Activated CD8-positive, alpha-beta T cell treated with anti-CD3 and anti-CD28 coated beads for 36 hours (primary cell): ENCODE measurements around the gene LIN28A. TPM values are rescaled to one million over a fixed set of nuclear protein-coding genes. Genes with fewer than 3 reads are reported as not detected.
A peak's percentile ranks its signal among the peaks of the same experiment; 100 is the strongest.
"Not testable (repeated sequence)": the region's sequence is repeated elsewhere in the genome, so short reads cannot be mapped to it uniquely, and the experiment has no call there.

Experiments
- ATAC-seq: fragments of 200-7000 bp; cut with Tn5 transposase; one replicate; pipeline ENCODE4 v1.10.0; 2021; ENCODE audit warnings: mild to moderate bottlenecking, moderate library complexity
- CTCF ChIA-PET: fragments of 350-600 bp; sonication (Branson Sonifier 250); formaldehyde crosslinking; loops from one replicate; lab custom pipeline; 2021; ENCODE audit warnings: antibody characterized with exemption; lab: Charles Lee
- POLR2A ChIA-PET: fragments of 350-600 bp; sonication (Branson Sonifier 250); formaldehyde crosslinking; loops from one replicate; lab custom pipeline; 2021; ENCODE audit warnings: antibody characterized with exemption; lab: Charles Lee
- DNase-seq: peaks from one replicate; pipeline ENCODE4 v3.0.0-alpha.2; 2020
- H3K27ac Mint-ChIP-seq: one replicate; pipeline ENCODE4 v1.8.0; 2021; ENCODE audit warnings: mild to moderate bottlenecking, mixed read lengths
- H3K27me3 Mint-ChIP-seq: one replicate; pipeline ENCODE4 v1.8.0; 2021; ENCODE audit warnings: mixed read lengths
- H3K36me3 Mint-ChIP-seq: one replicate; pipeline ENCODE4 v1.8.0; 2021; ENCODE audit warnings: low read depth, mixed read lengths
- H3K4me1 Mint-ChIP-seq: one replicate; pipeline ENCODE4 v1.8.0; 2021; ENCODE audit warnings: low read depth, mixed read lengths
- H3K4me3 Mint-ChIP-seq: one replicate; pipeline ENCODE4 v1.8.0; 2021; ENCODE audit warnings: mild to moderate bottlenecking, moderate library complexity, mixed read lengths
- H3K9me3 Mint-ChIP-seq: one replicate; pipeline ENCODE4 v1.8.0; 2021; ENCODE audit warnings: mixed read lengths
- CTCF ChIP-seq: fragments of 200-600 bp; IDR thresholded peaks from one replicate; pipeline ENCODE4 v1.8.0; 2022; ENCODE audit warnings: antibody characterized with exemption, mild to moderate bottlenecking
- intact Hi-C: fragments of 100-400 bp; cut with micrococcal nuclease; formaldehyde crosslinking; loops from one replicate; pipeline ENCODE4 v1.10.0; 2022
- total RNA-seq, 2 experiments: library from RNA; stranded (reverse); gene quantifications; one replicate each; pipeline ENCODE4 v1.2.3, GENCODE V29; 2021

The LIN28A gene
- total RNA-seq, 2 experiments from 2014 or later, result not detected

GRCh38 chr1:26384076-26384475 lies 26.5 kb upstream of the LIN28A start:
- CTCF ChIA-PET, result no interaction called here

DNA sequence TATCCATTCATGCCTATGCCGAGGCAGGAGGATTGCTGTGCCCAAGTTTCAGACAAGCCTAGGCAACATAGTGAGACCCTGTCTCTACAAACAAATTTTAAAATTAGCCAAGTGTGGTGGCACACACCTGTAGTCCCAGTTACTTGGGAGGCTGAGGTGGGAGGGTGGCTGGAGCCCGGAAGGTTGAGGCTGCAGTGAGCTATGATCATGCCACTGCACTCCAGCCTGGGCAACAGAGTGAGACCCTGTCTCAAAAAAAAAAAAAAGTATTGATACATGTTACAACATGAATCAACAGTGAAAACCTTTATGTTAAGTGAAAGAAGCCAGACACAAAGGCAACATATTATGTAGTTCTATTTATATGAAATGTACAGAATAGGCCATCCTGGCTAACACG lies 25.6 kb upstream of the LIN28A start:
- CTCF ChIA-PET, result interaction anchor here (3.6 kb wide), 1 partner anchor 11 kb away, joined by 12 read pairs; no protein-coding TSS in a partner anchor
- POLR2A ChIA-PET, H3K27ac Mint-ChIP-seq, H3K4me3 Mint-ChIP-seq, H3K27me3 Mint-ChIP-seq, ATAC-seq, DNase-seq, H3K36me3 Mint-ChIP-seq, H3K9me3 Mint-ChIP-seq: not testable (repeated sequence)
- intact Hi-C loops, result loop anchor here (5.0 kb wide), 1 partner anchor 108 kb away; no protein-coding TSS in a partner anchor
- peaks cover 45% of the 10 kb centered on the region for H3K4me1 Mint-ChIP-seq

More at GRCh38 chr1:26384076-26384475, 26.5 kb upstream of the LIN28A start:
- peaks cover 39% of the 10 kb centered on the region for H3K4me1 Mint-ChIP-seq
- no peaks in the 10 kb centered on the region for H3K36me3 Mint-ChIP-seq
- H3K9me3 Mint-ChIP-seq, result no peaks in the 10 kb centered on the region
- no peaks in the 10 kb centered on the region for H3K27me3 Mint-ChIP-seq
- POLR2A ChIA-PET, result no interaction called here
- no peak for TF ChIP-seq CTCF
- intact Hi-C loops, result no loop called here
- ATAC-seq, result peak; percentile 35
- H3K27ac Mint-ChIP-seq, result no peak overlapping the region
- H3K4me3 Mint-ChIP-seq, result peak overlapping the region; percentile 1
- no peak for DNase-seq

DNA sequence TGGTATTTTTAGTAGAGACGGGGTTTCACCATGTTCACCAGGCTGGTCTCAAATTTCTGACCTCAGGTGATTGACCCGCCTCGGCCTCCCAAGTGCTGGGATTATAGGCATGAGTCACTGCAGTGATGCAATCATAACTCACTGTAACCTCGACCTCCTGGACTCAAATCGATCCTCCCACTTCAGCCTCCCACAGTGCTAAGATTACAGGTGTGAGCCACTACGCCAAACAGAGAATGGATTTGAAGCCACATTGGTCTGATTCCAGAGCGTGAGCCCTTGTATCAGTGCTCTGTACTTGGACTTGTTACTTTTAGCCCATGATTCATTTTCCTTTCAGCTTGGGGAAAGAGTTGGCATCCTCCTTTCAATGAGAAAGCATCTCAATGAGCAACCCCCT lies 23.2 kb upstream of the LIN28A start:
- H3K9me3 Mint-ChIP-seq, result no peaks in the 10 kb centered on the region
- H3K27ac Mint-ChIP-seq, result no peak overlapping the region
- H3K4me3 Mint-ChIP-seq, result no peak overlapping the region
- intact Hi-C loops, result loop anchor here (5.0 kb wide), 1 partner anchor 110 kb away; no protein-coding TSS in a partner anchor
- CTCF ChIA-PET, result interaction anchor here (1.4 to 3.6 kb wide), 2 partner anchors 13 to 23 kb away, joined by 5 to 12 read pairs; no protein-coding TSS in a partner anchor
- peaks cover 57% of the 10 kb centered on the region for H3K4me1 Mint-ChIP-seq
- TF ChIP-seq CTCF, result no peak
- H3K27me3 Mint-ChIP-seq, result no peaks in the 10 kb centered on the region
- DNase-seq, result peak; percentile 33
- POLR2A ChIA-PET, result no interaction called here
- no peaks in the 10 kb centered on the region for H3K36me3 Mint-ChIP-seq
- ATAC-seq, result no peak

- ChIA-PET POLR2A (interaction anchor here (0.9 to 1.9 kb wide), 3 partner anchors 9 to 155 kb away, joined by 3 to 6 read pairs (median 3); partner anchors contain the start of gene CEP85), CTCF (interaction anchor here (0.9 to 4.2 kb wide), 7 partner anchors 17 to 219 kb away, joined by 3 to 30 read pairs (median 3); partner anchors contain the start of gene ZNF593)
- H3K36me3 Mint-ChIP-seq, result no peaks in the 10 kb centered on the region
- H3K4me1 Mint-ChIP-seq, result peaks cover 52% of the 10 kb centered on the region
- no peaks in the 10 kb centered on the region for H3K9me3 Mint-ChIP-seq
- peak; percentile 44 for DNase-seq
- ATAC-seq, result peak; percentile 50
- peak overlapping the region; percentile 20 for H3K27ac Mint-ChIP-seq
- TF ChIP-seq CTCF, result no peak
- intact Hi-C loops, result loop anchor here (5.0 kb wide), 1 partner anchor 112 kb away; no protein-coding TSS in a partner anchor
- no peak overlapping the region for H3K4me3 Mint-ChIP-seq
- H3K27me3 Mint-ChIP-seq, result no peaks in the 10 kb centered on the region
Observed at GRCh38 chr1:26388791-26389445, 21.7 kb upstream of the LIN28A start.

DNA sequence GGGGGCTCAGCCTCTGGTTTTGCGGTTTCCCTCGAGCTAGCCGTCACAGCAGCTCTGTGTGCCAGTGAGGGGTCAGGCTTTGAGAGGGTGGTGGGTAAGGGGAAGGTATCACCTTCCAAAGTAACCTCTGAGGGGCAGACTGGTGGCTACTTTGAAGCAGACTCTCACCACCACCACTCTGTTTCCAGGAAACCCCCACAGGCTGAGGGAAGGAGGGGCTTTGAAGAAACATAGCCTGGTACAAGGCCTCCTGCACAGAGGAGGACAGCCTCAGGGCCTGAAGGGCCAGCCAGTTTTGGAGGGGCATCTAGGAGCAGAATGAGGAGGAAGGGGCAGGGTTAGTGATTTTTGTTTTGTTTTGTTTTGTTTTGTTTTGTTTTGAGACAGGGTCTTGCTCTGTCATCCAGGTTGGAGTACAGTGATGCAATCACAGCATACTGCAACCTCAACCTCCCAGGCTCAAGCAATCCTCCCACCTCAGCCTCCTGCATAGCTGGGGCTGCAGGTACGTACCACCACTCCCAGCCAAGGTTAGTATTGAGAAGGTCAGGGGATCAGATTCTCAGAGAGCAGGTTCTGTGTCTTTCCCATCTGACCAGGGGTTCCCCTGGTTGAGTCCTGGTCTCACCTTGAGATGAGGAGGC lies 20.9 kb upstream of the LIN28A start:
- no peaks in the 10 kb centered on the region for H3K27me3 Mint-ChIP-seq
- ATAC-seq, result peak; percentile 41
- no peak overlapping the region for H3K4me3 Mint-ChIP-seq
- H3K4me1 Mint-ChIP-seq, result peaks cover 46% of the 10 kb centered on the region
- ChIA-PET POLR2A (interaction anchor here (1.1 to 1.9 kb wide), 2 partner anchors 10 to 155 kb away, joined by 3 to 6 read pairs; partner anchors contain the start of gene CEP85), CTCF (interaction anchor here (0.9 to 4.2 kb wide), 7 partner anchors 11 to 220 kb away, joined by 3 to 30 read pairs (median 4); partner anchors contain the start of gene ZNF593)
- peak; percentile 35 for DNase-seq
- no peak for TF ChIP-seq CTCF
- no peaks in the 10 kb centered on the region for H3K9me3 Mint-ChIP-seq
- intact Hi-C loops, result loop anchor here (5.0 kb wide), 2 partner anchors 32 to 112 kb away; no protein-coding TSS in a partner anchor
- no peaks in the 10 kb centered on the region for H3K36me3 Mint-ChIP-seq
- H3K27ac Mint-ChIP-seq, result peak overlapping the region; percentile 57
